ENCODE results near the gene HOXA10. TPM values are rescaled to one million over a fixed set of nuclear protein-coding genes. Genes with fewer than 3 reads are reported as not detected.

Gene HOXA10
- total RNA-seq, 1 experiment from 2014 or later: 3.9 TPM

GRCh38 chr7:27163288-27164044 lies 10.7 kb downstream of the HOXA10 start:
- H3K9me3 Mint-ChIP-seq (ENCODE audit: unreplicated experiment): no peaks in the 10 kb centered on the region
- H3K27ac Mint-ChIP-seq (ENCODE audit: low read depth, unreplicated experiment): peak overlapping the region; percentile 72
- intact Hi-C loops (cut with micrococcal nuclease): no loop called here
- POLR2A ChIA-PET: interaction anchor here (0.6 to 5.1 kb wide), 17 partner anchors 8 to 962 kb away, joined by 3 to 65 read pairs (median 7); partner anchors contain the start of genes CBX3, HOXA4, HOXA5 and HOXA6
- peaks cover 7% of the 10 kb centered on the region for H3K4me1 Mint-ChIP-seq (ENCODE audit: insufficient read depth, unreplicated experiment)
- no peaks in the 10 kb centered on the region for H3K27me3 Mint-ChIP-seq (ENCODE audit: insufficient read depth, unreplicated experiment)
- peak; percentile 38 for DNase-seq (ENCODE audit: unreplicated experiment)
- CTCF ChIA-PET: interaction anchor here (0.7 to 3.5 kb wide), 12 partner anchors 8 to 1116 kb away, joined by 3 to 57 read pairs (median 4); partner anchors contain the start of genes HOXA3, HOXA5 and HOXA6
- H3K4me3 Mint-ChIP-seq (ENCODE audit: unreplicated experiment): peak overlapping the region; percentile 84
- BruUV-seq (replicated peaks): TSS peak; percentile 54
- H3K36me3 Mint-ChIP-seq (ENCODE audit: insufficient read depth, unreplicated experiment): peaks cover 15% of the 10 kb centered on the region
- TF ChIP-seq CTCF (IDR thresholded peaks at IDR 0.05; ENCODE audit: unreplicated experiment): no peak

- peak; percentile 31 for DNase-seq (ENCODE audit: unreplicated experiment)
- H3K9me3 Mint-ChIP-seq (ENCODE audit: unreplicated experiment): no peaks in the 10 kb centered on the region
- POLR2A ChIA-PET: interaction anchor here (0.6 to 5.1 kb wide), 23 partner anchors 9 to 964 kb away, joined by 3 to 65 read pairs (median 4); partner anchors contain the start of genes CBX3, HNRNPA2B1, HOXA1 and HOXA4
- no peaks in the 10 kb centered on the region for H3K27me3 Mint-ChIP-seq (ENCODE audit: insufficient read depth, unreplicated experiment)
- H3K4me1 Mint-ChIP-seq (ENCODE audit: insufficient read depth, unreplicated experiment): peaks cover 6% of the 10 kb centered on the region
- no TSS peak for BruUV-seq (replicated peaks)
- CTCF ChIA-PET: interaction anchor here (0.6 to 3.5 kb wide), 22 partner anchors 9 to 1268 kb away, joined by 3 to 57 read pairs (median 6); partner anchors contain the start of genes HOXA3, HOXA5 and HOXA6
- peak overlapping the region; percentile 84 for H3K4me3 Mint-ChIP-seq (ENCODE audit: unreplicated experiment)
- peak overlapping the region; percentile 76 for H3K27ac Mint-ChIP-seq (ENCODE audit: low read depth, unreplicated experiment)
- no peak for TF ChIP-seq CTCF (IDR thresholded peaks at IDR 0.05; ENCODE audit: unreplicated experiment)
- intact Hi-C loops (cut with micrococcal nuclease): no loop called here
- peaks cover 15% of the 10 kb centered on the region for H3K36me3 Mint-ChIP-seq (ENCODE audit: insufficient read depth, unreplicated experiment)
Observed at GRCh38 chr7:27162561-27163287, 11.4 kb downstream of the HOXA10 start.

DNA sequence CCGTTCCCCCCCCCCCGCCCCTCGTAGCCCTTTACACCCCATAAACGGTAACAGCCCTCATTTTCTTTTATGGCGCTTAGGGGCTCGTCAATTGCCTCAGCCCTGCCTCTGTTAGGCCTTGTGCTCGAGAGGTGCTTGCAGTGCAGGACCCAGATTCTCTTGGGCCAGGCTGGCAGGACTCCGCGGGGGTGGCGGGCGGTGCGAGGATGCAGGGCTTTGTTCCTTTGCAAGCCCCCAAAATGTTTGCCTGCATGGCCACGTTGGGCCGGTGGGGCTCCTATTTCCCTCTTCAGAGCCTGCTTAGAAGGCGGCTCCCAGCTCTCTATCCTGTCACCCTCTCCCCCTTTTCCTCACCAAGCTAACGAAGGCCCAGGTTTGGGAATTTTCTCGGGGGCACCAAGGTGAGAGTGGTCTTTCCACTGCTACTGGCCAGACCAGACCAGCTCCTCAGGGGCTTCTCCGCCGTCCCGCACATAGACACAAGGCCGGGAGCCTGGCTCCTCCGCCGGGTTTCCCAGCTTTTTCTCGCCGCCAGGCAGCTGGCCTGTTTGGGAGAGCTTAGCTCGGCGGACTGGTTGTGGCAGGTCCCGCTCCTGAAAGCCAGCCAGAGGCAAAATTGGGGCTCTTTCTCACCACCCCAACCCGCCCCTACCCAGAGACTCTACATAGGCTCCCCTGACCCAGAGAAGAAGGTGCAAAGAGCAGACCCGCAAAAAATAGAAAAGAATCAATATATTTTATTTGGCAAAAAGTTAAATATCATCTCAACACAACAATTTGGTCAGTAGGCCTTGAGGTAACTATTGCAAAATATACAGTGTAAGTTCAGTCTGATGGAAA lies 12.2 kb downstream of the HOXA10 start:
- no TSS peak for BruUV-seq (replicated peaks)
- POLR2A ChIA-PET: interaction anchor here (0.6 to 5.1 kb wide), 22 partner anchors 10 to 963 kb away, joined by 3 to 65 read pairs (median 6); partner anchors contain the start of genes CBX3, HNRNPA2B1, HOXA1 and HOXA4
- CTCF ChIA-PET: interaction anchor here (0.5 to 3.5 kb wide), 29 partner anchors 10 to 1267 kb away, joined by 3 to 57 read pairs (median 5); partner anchors contain the start of genes HOXA3, HOXA4, HOXA5 and HOXA6
- Mint-ChIP-seq H3K36me3 (ENCODE audit: insufficient read depth, unreplicated experiment) (peaks cover 15% of the 10 kb centered on the region), H3K27ac (ENCODE audit: low read depth, unreplicated experiment) (peak overlapping the region; percentile 76), H3K4me3 (ENCODE audit: unreplicated experiment) (peak overlapping the region; percentile 84), H3K9me3 (ENCODE audit: unreplicated experiment) (no peaks in the 10 kb centered on the region), H3K27me3 (ENCODE audit: insufficient read depth, unreplicated experiment) (no peaks in the 10 kb centered on the region), H3K4me1 (ENCODE audit: insufficient read depth, unreplicated experiment) (peaks cover 6% of the 10 kb centered on the region)
- intact Hi-C loops (cut with micrococcal nuclease): loop anchor here (1.0 kb wide), 4 partner anchors 12 to 793 kb away; no protein-coding TSS in a partner anchor
- TF ChIP-seq CTCF (IDR thresholded peaks at IDR 0.05; ENCODE audit: unreplicated experiment): no peak
- peak; percentile 39 for DNase-seq (ENCODE audit: unreplicated experiment)
